Stimulated activated effector memory CD8-positive, alpha-beta T cell treated with anti-CD3 and anti-CD28 coated beads, Interleukin-12 subunit alpha, Interleukin-12 subunit beta, amount 100 ng/mL, for 72 hours (primary cell): Measurements from ENCODE around the gene CAPZB.
"Not testable (repeated sequence)": the region's sequence is repeated elsewhere in the genome, so short reads cannot be mapped to it uniquely, and the experiment has no call there.

Source experiments
- ATAC-seq: fragments of 150-1000 bp; cut with Tn5 transposase; 2 replicates; pipeline ENCODE4 v1.10.0; 2021
- DNase-seq, 2 donors: peaks; one replicate each; pipeline ENCODE4 v3.0.0; 2021 to 2022; ENCODE audit warnings: low spot score in 2 of 2
- H3K27ac Mint-ChIP-seq: one replicate; pipeline ENCODE4 v1.8.0; 2022; ENCODE audit warnings: mild to moderate bottlenecking, mixed read lengths
- H3K36me3 Mint-ChIP-seq: one replicate; pipeline ENCODE4 v1.8.0; 2022; ENCODE audit warnings: mild to moderate bottlenecking, mixed read lengths
- H3K4me1 Mint-ChIP-seq: one replicate; pipeline ENCODE4 v1.8.0; 2022; ENCODE audit warnings: mixed read lengths
- H3K4me3 Mint-ChIP-seq: one replicate; pipeline ENCODE4 v1.8.0; 2022; ENCODE audit warnings: mild to moderate bottlenecking, mixed read lengths
- H3K9me3 Mint-ChIP-seq: one replicate; pipeline ENCODE4 v1.8.0; 2022; ENCODE audit warnings: mixed read lengths

CAPZB gene

DNA sequence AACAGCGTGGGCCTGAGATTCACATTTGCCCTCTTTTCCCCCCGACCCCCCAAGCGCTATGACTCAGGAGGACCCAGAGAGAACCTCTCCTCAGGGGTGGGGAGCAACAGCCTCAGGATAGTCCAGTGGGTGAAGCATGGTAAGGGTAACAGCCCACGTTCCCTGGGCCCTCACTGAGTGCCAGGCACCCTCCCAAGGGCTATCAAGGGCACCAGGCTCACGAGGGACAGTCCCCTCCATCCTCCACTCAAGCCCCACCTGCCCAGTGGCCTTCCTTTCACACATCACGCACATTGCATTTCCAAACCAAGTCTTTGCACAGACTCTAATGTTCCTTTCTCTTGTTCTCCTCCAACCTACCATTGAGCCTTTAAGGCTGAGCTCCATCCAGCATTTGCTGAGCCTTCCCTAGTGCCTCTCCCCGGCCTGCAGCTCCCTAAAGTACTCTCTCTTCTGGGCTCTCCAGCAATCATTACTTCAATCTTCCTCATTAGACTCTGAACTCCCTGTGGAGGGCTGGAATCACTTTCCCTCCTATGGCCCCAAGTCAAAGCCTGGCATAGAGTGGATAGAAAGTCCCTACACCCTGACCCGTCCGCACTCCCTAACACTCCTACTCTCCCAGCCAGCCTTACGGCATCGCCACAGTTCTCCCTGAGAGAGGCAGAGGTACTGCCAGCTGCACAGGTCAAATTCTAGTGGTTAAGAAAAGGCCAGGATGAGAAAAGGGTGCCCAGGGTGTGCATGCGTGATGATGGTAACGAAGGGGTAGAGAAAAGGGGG lies 174.4 kb downstream of the CAPZB start:
- DNase-seq (no peak), ATAC-seq (no peak)
- Mint-ChIP-seq H3K4me1 (peaks cover 45% of the 10 kb centered on the region), H3K9me3 (no peaks in the 10 kb centered on the region), H3K27ac (peak overlapping the region; percentile 83), H3K4me3 (peak overlapping the region; percentile 85), H3K36me3 (peaks cover 29% of the 10 kb centered on the region)

- Mint-ChIP-seq H3K4me3 (peak overlapping the region; percentile 85), H3K9me3 (no peaks in the 10 kb centered on the region), H3K27ac (no peak overlapping the region), H3K36me3 (peaks cover 37% of the 10 kb centered on the region), H3K4me1 (peaks cover 36% of the 10 kb centered on the region)
- DNase-seq, result no peak
- no peak for ATAC-seq
These were observed 175.3 kb downstream of the CAPZB start for GRCh38 chr1:19310061-19310460.

DNA sequence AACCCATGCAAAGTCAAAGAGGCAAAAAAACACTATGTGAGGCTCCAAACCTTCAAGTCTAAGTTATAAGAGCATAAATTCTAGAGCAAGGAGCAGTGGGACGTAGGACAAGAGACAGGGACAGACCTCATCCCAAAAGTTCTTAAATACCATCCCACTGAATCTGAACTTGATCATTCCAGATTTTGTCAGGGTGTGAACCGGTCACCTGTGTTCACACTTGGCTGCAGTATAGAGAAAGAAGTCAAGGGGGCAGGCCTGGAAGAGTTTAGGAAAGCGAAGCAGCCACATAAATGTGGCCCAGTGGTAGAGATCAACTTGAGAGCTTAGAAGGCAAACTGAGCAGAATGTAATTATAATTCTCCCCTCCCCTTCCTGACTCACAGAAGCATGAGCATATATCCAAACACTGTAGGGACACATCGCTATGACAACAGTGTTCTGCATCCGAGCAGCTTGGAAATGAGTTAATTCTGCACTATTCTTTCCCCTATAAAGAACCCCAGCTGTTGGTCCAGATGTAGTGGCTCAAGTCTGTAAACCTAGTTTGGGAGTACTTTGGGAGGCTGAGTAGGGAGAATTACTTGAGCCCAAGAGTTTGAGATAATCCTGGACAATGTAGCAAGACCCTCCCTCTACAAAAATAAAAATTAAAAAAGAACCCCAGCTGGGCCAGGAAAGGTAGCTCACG lies 176.1 kb downstream of the CAPZB start:
- Mint-ChIP-seq H3K4me3 (no peak overlapping the region), H3K9me3 (no peaks in the 10 kb centered on the region), H3K36me3 (peaks cover 45% of the 10 kb centered on the region), H3K27ac (no peak overlapping the region), H3K4me1 (peaks cover 36% of the 10 kb centered on the region)
- DNase-seq (no peak), ATAC-seq (no peak)

DNA sequence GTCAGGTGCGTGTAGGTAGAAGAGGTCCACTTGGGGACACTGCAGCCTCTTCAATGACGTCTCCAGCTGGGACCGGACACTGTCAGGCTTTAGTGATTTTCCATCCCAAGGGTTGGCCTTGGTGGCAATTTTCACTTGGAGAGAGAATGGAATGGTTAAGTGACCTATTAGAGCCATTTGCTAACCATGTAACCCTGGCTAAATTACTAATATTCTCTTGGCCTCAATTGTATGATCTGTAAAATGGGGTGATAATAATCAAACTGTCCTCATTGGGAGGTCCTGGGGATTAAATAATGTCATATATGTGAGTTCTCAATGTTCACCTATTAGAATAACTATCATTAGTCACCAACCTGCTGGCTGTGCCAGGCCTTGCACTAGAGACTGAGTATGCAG lies 176.8 kb downstream of the CAPZB start:
- no peak for ATAC-seq
- peaks cover 50% of the 10 kb centered on the region for H3K36me3 Mint-ChIP-seq
- no peak overlapping the region for H3K27ac Mint-ChIP-seq
- H3K9me3 Mint-ChIP-seq, result no peaks in the 10 kb centered on the region
- H3K4me1 Mint-ChIP-seq, result peaks cover 33% of the 10 kb centered on the region
- H3K4me3 Mint-ChIP-seq, result no peak overlapping the region
- DNase-seq, result no peak

DNA sequence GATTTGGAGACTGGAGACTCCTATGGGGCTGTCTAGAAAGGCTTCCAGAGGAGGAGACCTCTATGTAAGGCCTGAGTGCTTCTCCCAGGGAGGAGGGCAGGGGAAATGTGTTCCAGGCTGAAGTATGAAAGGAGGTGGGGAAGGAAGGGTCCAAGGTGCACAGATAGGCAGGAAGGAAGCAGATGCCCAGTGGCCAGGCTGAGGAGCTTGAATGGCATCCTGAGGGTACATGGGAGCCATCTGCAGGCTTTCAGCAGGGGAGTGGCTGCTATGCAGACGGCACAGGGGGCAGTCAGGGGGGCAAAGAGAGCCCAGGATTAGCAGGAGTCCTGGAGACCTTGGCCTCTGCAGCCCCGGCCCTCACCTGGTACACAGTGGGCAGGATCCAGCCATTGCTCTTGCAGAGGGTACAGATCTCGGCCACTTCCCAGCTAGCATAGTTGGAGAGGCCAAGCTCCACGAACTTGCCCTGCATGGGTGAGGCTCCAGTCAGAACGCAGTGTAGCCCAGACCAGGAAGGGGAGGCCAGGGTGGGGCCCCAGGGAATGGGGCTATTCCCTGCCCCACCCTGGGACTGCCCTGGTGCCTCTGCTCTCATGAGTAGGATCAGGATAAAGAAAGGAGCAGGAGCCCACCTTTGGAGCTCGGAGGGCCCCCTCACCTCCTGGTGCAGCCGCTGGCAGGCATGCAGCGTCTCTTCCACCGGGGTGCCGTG lies 177.4 kb downstream of the CAPZB start:
- H3K9me3 Mint-ChIP-seq, result no peaks in the 10 kb centered on the region
- no peak overlapping the region for H3K27ac Mint-ChIP-seq
- ATAC-seq (no peak), DNase-seq (no peak)
- no peak overlapping the region for H3K4me3 Mint-ChIP-seq
- H3K4me1 Mint-ChIP-seq, result peaks cover 28% of the 10 kb centered on the region
- peaks cover 55% of the 10 kb centered on the region for H3K36me3 Mint-ChIP-seq

- ATAC-seq, result no peak
- H3K4me1 Mint-ChIP-seq, result peaks cover 23% of the 10 kb centered on the region
- H3K4me3 Mint-ChIP-seq, result no peak overlapping the region
- H3K36me3 Mint-ChIP-seq, result peaks cover 55% of the 10 kb centered on the region
- no peak overlapping the region for H3K27ac Mint-ChIP-seq
- no peaks in the 10 kb centered on the region for H3K9me3 Mint-ChIP-seq
- DNase-seq, result no peak
These were observed 178.4 kb downstream of the CAPZB start for GRCh38 chr1:19306941-19307340.

DNA sequence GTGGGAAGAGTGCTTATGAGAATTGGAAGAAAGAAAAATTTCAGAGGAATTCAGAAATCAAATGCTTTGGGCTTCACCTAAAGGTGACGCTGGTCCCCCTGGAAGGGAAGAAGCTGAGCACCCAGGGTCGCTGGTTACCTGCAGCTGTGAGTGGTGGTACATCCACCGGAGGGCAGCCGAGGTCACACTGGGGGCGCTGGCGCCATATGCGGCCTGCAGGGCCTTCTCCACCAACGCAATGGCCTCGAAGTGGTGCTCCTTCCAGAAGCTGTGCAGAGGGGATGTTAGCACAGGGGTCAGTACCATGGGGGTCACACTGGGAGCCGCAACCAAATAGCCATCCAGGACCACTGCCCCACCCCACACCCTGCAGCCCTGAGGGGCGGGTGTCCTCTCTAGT lies 179.5 kb downstream of the CAPZB start:
- Mint-ChIP-seq H3K4me3 (no peak overlapping the region), H3K27ac (no peak overlapping the region), H3K4me1 (peaks cover 16% of the 10 kb centered on the region), H3K9me3 (no peaks in the 10 kb centered on the region), H3K36me3 (peaks cover 55% of the 10 kb centered on the region)
- ATAC-seq (no peak), DNase-seq (no peak)

DNA sequence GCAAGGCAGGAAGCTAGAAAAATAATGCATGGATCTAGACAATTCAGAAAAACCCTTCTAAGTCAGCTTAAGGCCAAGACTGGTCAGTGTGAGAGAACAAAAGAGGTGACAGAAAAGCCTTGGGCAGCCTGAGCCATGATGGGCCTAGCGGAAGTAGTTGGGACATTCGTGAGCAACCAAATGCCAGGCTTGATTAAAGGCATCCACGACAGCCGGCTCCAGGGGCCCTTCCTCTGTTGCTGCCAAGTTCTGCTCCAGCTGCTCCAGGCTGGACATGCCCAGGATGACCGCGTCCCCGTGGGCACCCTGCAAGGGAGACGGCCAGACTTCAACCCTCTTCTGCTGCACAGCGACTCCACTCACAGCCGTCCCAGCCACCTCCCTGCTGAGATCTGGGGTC lies 181.3 kb downstream of the CAPZB start:
- ATAC-seq, DNase-seq, H3K9me3 Mint-ChIP-seq, H3K4me3 Mint-ChIP-seq, H3K4me1 Mint-ChIP-seq: not testable (repeated sequence)
- Mint-ChIP-seq H3K36me3 (peaks cover 54% of the 10 kb centered on the region), H3K27ac (peak overlapping the region; percentile 68)

DNA sequence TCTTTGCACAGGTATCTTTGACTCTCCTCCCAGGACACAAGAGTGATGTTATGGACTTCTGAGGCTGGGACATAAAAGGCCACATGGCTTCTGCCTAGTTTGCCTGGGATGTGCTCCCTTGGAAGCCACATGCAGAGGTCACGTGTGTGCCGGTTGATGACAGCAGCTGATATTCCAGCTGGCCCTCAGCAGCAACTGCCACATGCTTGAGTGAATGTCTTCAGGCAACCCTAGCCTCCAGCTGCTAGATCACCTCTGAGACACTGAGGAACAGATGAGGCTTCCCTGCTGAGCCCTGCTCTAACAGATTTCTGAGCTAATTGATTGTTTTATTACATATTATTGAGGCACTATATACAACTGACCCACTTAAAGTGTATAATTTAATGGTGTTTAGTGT lies 185.1 kb downstream of the CAPZB start:
- DNase-seq (no peak), ATAC-seq (no peak)
- Mint-ChIP-seq H3K9me3 (peaks cover 5% of the 10 kb centered on the region), H3K4me3 (no peak overlapping the region), H3K36me3 (peaks cover 19% of the 10 kb centered on the region), H3K27ac (no peak overlapping the region), H3K4me1 (no peaks in the 10 kb centered on the region)

GRCh38 chr1:19294638-19295037 lies 190.7 kb downstream of the CAPZB start:
- no peak for ATAC-seq
- no peak for DNase-seq
- Mint-ChIP-seq H3K9me3 (peaks cover 14% of the 10 kb centered on the region), H3K36me3 (no peaks in the 10 kb centered on the region), H3K4me3 (no peak overlapping the region), H3K27ac (no peak overlapping the region), H3K4me1 (no peaks in the 10 kb centered on the region)

DNA sequence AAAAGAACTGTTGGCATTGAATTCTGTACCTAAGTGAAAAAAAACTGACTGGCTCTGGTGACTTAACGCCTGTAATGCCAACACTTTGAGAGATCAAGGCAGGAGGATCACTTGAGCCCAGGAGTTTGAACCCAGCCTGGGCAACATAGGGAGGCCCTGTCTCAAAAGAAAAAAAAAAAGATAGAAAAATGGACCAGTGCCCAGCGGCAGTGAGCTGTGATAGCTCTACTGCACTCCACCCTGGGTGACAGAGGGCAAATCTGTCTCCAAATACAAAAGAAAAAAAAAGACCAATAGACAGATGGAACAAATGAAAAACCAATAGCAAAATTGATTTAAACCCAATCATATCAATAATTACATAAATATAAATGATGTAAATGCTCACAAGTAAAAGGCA lies 196.1 kb downstream of the CAPZB start:
- peaks cover 2% of the 10 kb centered on the region for H3K9me3 Mint-ChIP-seq
- H3K36me3 Mint-ChIP-seq, result no peaks in the 10 kb centered on the region
- H3K4me3 Mint-ChIP-seq, result peak overlapping the region; percentile 65
- peaks cover 12% of the 10 kb centered on the region for H3K4me1 Mint-ChIP-seq
- no peak for ATAC-seq
- no peak overlapping the region for H3K27ac Mint-ChIP-seq
- no peak for DNase-seq
